Activated naive CD4-positive, alpha-beta T cell treated with anti-CD3 and anti-CD28 coated beads, Interleukin-2, amount 50 U/mL, for 72 hours (primary cell): ENCODE measurements around the gene PC. TPM values are rescaled to one million over a fixed set of nuclear protein-coding genes. Genes with fewer than 3 reads are reported as not detected.

Experiments used
- total RNA-seq, 2 donors: library from RNA; stranded (reverse); gene quantifications; one replicate each; pipeline ENCODE4 v1.2.3, GENCODE V29; 2022

PC gene
- total RNA-seq, 2 donors from 2014 or later = 4.6 to 11.5 TPM

Other genes with a start within 250 kb of the PC start
- gene SPTBN2, start 229.2 kb downstream of the PC start, total RNA-seq = 1 to 10 TPM; 1.4 to 1.8 TPM
- gene RCE1, start 114.9 kb downstream of the PC start, total RNA-seq = 10 to 100 TPM; 22.2 to 38.0 TPM
- 10 to 100 TPM; 23.9 TPM for gene LRFN4, start 101.3 kb downstream of the PC start, total RNA-seq
- gene C11orf86, start 16.9 kb upstream of the PC start, total RNA-seq = not detected
- under 1 TPM in 1 of 2 donors, not detected in 1; 0.05 TPM for gene SYT12, start 64.8 kb upstream of the PC start, total RNA-seq
- under 1 TPM; 0.68 to 0.89 TPM for gene RHOD, start 98.5 kb upstream of the PC start, total RNA-seq
- 10 to 100 TPM; 82.7 to 97.5 TPM for gene KDM2A, start 160.9 kb upstream of the PC start, total RNA-seq